ENCODE results near the gene SLC22A14.
"Not testable (repeated sequence)": the region's sequence is repeated elsewhere in the genome, so short reads cannot be mapped to it uniquely, and the experiment has no call there.

DNA sequence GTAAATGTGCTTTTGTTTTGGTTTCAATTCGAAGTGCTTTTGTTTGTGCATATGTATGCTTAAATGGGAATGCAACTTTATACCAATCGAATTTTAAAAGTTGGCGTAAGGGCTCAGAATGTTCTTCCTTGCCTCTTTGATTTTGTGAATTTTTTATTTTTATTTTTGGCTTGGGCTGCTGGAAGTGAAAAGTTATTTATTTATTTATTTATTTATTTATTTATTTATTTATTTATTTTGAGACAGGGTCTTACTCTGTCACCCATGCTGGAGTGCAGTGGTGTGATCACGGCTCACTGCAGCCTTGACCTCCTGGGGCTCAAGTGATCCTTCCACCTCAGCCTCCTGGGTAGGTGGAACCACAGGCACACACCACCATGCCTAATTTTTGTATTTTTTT lies 39.3 kb upstream of the SLC22A14 start:
- TF ChIP-seq CEBPB (IDR thresholded peaks at IDR 0.05; ENCODE audit: borderline replicate concordance in 1 of 2, low read depth in 2 of 2, low read length in 2 of 2); EZH2 (IDR thresholded peaks at IDR 0.05; ENCODE audit: borderline replicate concordance, control insufficient read depth, low read depth, low read length): not testable (repeated sequence)
